HG03066 (cell line): ENCODE data around the gene TBATA.
A peak's percentile ranks its signal among the peaks of the same experiment; 100 is the strongest.

Source experiments
- ATAC-seq: cut with Tn5 transposase; IDR thresholded peaks from one replicate; pipeline ENCODE4 v1.9.1; 2021; ENCODE audit warnings: low read depth; ENCODE audit not compliant: unreplicated experiment

TBATA gene, protein sequence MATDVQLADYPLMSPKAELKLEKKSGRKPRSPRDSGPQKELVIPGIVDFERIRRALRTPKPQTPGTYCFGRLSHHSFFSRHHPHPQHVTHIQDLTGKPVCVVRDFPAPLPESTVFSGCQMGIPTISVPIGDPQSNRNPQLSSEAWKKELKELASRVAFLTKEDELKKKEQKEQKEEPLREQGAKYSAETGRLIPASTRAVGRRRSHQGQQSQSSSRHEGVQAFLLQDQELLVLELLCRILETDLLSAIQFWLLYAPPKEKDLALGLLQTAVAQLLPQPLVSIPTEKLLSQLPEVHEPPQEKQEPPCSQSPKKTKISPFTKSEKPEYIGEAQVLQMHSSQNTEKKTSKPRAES

DNA sequence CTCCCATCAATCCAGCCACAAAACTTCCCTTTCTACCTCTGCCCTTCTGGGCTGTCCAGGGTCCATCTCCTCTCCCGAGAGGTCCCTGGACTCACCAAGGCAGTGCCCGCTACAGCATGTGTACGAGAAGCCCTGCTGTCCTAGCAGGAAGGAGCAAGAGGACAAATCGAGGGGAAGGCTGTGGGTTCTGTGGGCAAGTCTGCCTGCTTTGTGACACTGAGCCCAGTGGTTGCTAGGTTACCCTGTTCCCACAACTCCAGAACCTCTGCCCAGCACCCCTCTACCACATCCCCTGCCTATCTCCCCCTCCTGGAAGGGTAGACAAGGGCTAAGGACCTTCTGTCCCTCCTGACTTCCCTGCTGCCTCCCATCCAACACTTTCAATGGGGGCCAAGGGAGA is at the start of gene TBATA:
TBATA (minus strand) TSS at position 188 of the 400 bp plus-strand sequence. CDS start 1,998 bp downstream, outside the sequence.
- ATAC-seq, result no peak

DNA sequence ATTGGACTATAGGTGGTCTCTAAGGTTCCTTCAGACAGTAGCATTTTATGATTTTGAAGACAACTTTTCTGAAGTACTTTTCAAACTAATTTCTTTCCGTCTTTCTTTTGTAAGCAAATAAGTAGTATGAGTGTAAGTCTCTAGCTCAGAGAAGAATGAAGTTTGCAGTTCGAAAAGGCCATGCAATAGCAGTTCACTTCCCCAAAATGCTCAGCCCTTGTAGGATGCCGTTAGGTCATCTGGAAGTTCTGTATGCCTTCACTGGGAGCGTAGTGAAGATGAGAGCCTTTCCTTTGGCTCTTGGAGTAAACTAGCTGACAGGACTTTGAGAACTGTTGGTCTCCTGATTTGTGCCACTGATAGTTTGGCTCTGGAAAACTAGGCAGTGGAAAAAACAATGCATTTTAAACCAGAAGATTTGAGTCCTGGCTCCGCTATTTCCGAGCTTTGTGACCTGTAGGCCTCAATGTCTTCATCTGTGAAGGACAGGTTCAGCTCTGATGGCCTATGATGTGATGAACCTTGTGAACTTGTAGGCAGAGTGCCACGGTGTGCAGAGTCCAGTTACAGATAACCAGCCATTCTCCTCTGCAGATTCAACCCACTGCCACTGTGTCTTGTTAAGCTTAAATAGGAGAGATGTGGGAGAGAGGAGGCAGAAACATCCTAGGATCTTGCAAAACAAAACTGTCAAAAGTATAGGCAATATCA is 49.4 kb upstream of the TBATA start:
- no peak for ATAC-seq

DNA sequence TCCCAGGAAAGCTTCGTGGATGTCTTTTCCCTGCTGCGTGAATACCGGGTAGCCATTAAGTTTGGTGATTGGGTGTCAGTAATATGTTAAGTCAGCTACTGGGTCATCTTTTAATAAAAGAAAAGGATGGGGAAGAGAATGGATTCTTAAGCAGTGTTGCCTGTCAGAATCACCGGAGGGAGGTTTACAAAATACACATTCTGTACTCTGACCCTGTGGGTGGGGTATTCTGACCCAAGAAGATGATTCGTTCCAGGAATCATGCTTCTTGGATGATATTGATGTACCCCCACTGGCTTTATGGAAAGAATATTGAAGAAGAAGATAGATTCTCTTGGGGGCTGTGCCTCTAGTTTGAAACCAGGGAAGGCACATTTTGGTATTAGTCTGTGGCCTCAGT is 48.8 kb upstream of the TBATA start:
- ATAC-seq, result no peak

DNA sequence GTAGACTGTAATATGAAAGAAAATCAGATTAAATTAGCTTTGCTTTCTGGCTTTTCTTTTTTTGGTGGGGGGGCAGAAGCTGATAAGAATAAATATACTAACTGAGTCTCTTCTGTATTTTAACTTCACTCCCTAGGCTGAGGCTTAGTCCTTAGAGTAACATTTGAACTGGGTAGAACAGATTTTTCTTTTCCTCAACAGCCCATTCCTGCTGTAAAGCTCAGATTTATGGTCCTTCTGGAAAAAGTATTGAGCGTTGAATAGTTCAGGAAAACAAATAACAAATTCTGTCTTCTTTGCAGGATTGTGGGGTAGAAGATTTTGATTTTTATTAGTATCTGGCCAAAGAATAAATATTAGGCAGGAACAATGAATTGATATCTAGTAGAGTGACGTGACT is 48.4 kb upstream of the TBATA start:
- no peak for ATAC-seq

DNA sequence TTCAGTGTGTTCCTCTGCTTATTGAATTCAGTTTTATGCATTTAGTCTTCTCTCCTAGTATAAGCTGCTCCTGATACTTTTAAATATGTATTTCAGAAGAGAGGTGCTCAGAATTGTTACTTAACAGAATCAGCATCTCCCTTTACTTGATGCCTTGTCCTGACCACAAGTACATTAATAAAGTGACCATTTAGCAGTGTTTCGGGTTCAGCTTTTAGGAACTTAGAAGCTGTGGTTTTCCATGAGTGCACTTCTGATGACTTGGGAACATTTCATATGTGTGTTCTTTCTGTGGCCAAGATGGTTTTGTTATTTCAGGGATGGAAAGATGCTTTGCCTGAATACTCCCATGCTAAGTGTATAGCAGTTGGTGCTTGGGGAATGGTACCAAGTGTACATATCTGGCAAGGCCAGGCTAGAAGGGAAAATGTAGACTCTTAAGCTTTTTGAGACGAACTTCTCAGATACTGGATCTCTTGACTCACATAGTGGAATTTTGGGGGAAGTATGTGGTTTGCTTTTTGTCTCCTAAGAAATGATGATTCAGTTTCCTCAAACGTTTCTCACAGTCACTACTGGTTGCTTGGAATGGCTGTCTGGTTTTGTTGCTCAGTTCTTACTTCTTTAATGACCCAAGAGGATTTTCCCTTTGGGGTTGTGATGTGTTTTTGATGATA is 47.8 kb upstream of the TBATA start:
- ATAC-seq, result no peak

DNA sequence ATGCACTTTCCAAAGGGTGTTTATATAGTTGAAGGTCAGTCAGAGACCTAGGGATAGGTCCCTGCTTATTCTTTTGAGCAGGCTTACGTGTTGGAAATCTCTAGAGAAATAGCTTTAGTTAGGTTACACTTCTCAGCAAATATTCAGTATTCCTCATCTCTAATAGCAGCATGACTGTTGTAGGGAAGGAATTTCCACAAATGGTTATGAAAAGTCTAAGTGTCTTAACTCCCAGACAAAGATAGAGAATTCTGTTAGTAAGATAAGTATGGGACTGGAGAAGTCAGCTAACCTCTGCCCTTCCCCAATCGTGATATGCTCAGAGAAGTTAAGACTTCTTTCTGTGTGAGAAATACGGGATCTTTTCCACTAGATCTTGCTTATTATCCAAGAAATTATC is 47.0 kb upstream of the TBATA start:
- ATAC-seq, result no peak

DNA sequence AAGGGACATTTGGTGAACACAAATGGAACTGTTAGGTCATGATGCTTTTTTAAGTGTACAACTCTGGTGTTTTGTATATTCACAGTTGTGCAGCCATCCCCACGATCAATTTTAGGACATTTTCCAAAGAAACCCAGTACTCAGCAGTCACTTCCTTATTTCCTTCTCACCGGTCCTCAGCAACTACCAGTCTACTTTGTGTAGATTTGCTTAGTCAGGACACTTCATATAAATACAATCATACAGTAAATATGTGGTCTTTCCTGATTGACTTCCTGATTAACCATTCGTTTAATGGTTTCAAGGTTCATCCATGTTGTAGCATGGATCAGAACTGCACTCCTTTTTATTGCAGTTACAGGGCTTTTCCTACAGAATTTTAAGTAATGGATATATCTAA is 45.0 kb upstream of the TBATA start:
- no peak for ATAC-seq

DNA sequence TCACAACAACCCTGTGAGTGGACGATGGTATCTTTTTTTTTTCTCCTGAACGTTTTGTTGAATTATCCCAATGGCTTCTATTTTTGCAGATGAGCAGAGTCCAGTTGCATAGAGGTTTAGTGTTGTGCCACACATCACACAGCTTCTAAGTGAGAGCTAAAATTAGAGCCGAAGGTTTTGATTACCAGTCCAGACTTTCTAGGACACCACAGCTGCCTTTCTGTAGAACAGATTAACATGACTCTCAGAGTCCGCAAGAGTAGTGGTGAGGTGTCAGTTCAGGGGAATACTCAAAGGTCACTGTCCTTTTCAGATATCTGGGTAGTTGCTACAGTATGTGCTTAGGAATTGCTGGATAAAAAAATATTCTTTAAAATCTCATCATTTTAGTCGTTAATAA is 44.4 kb upstream of the TBATA start:
- ATAC-seq, result no peak

DNA sequence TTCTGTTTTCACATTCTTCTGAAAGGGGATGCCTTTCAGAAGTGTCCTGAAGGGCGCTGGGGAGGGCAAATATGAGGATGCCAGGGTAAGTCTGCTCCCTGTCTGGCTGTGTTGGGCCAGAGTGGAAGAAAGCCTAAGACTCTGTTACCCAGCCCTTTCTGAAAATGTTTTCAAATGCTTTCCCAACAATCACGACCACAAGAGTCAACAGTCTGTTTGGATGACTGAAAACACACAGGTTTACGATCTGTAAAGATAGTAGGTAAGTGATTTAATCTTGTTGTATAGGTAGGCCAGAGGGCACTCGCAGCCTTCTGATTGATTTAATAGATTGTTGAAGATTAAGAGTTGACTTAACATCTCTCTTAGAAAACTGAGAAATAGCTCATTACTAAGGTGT is 43.7 kb upstream of the TBATA start:
- ATAC-seq, result no peak

DNA sequence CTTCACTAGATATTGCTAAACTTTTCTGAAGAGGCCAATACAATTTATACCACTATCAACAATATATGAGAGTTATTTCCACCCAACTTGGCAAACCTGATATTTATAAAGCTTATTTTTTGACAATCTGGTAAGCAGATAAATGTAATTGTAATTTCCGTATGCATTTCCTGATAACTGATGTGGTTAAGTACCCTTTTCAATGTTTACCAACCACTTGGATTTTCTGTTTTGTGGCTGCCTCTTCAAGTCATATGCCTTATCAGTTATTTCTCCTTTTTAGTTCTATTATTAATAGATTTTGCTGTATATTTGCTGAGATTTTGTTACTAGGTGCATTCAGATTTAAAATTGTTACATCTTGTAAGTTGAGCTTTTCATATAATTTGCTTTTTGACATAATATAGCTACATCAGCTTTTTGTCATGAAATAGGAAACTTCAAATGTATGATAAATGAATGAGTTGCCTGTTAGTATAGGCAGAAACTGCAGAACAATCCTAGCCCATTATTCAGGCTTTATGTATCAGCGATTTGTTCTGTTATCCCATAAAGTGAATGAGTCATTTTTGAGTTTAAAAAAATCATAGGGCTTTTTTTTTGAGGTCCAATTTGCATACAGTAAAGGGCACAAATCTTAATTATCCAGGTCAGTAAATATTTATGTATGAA is 42.0 kb upstream of the TBATA start:
- ATAC-seq, result no peak

DNA sequence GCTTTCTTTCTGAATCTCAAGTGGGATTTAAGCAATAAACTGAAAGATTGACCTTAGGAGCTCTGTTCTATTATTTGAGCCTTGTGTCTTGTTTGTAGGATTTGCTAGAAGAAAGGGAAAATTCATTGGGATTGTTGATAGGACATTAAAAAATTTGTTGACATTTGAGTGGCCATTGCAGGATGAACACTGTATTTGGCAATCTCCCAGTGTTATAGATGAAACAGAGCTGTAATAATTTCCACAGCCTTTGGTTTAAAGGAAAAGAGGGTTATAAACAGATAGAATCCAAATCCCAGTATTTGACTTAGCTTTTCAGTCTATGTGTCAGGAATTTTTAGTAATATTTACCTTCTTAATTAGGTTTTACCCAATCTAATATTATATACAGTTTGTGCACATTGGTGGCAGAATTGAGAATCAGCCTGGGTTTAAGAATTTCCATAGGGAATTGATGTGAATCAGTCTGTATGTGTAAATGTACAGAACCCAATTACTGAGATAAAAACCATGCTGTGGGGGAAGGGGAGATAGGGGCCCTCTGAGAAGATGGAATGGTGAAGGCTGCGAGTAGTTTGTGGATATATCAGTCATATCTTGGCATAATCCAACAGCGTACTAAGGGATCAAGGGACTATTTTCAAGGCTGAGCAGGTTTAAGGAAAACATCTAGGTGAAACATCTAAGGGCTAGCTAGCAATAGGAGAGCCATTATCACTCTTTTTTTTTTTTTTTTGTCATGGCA is 37.1 kb upstream of the TBATA start:
- no peak for ATAC-seq

DNA sequence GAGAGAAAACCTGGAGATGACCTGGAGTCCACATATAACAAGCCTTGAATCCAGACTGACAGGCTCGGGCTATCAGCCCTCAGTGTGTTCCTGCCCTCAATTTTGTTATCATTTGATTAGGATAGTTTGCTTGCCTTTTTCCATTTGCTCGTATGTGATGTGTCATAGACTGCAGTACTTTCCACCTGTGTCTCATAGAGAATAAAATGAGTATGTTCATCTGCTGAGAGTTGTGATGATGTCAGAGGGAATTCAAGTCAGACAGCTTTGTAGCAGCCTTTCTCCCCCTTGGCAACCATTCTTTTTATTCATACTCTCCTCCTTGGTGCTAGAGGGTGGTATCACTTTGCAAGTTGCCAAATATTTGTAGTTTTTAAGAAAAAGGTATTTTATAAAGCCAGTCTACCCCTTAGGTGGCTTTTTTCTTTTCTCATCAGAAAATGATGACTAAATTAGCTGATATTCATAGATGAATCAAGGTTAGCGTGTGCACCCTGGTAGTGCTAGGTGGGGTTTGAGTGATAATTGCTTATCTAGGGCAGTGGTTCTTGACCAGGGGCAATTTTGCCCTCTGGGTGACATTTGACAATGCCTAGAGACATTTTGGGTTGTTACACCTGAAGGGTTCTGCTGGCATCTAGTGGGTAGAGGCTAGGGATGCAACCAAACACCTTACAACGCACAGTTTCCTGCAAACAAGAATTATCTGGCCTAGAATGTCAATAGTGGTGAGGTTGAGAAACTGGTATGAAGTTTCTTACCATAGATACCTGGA is 36.0 kb upstream of the TBATA start:
- ATAC-seq, result no peak

DNA sequence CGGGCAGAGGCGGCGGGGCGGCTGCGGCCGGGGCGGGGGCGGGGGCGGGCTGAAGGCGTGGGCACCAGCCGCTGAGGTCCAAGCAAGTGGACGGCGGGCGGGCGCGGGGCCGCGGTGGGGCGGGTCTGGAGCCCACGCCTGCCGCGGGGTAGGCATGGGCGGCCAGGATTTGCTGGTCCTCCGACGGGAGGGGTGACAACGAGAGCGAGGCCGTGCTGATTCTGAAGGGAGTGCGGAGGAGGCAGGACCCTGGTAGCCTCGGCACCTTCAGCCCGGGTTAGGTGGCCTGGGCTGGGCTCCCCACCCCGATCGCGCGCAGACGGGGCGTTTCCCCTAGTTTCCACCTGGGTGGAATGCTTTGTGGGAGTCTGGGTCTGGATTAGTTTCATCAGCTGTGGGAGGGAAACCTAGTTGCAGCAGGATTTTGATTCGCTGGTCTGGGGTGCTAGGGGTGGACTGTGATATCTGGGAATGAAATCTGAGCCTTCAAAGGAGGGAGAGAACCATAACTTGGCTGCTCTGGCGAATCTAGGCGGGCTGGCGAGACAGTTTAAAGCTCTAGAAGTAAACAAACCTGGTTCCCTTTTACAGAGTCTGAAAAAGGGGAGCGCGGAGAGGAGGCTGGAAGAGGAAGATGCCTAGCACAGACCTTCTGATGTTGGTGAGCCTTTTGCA is 31.2 kb upstream of the TBATA start:
- peak; percentile 49 for ATAC-seq

DNA sequence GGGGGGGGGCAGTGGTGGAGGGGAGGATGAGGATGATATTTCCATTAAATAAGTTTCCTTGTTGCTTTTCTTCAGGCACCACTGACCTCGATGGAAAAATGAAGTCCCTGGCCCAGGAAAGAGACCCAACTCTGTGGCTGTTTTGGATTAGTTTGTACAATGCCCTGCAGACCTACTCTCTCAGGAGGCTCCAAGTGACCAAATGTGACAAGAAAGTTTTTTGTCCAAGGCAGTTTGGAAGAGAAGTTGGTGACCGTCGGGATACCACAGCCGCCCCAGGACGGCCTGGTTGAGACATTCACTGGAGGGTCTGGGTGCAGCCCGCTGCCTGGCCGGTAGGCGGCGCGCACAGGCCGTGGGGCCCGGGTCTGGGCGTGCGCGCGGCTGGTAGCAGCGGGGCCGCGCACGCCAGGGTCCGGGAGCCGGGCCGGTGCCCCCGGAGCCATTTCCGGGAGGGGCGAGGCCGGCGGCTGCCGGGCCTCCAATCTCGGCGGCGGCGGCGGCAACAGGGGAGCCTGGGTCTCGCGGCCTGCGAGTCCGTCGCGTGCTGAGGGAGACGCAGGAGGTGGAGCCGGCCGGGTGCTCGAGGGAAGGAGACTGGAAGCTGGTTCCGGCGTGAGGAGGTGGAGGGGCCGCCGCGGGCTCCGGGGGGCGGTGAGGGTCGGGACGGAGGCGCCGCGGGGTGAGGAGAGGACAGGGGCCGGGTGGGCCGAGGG is 30.5 kb upstream of the TBATA start, which contains the start of gene SGPL1:
SGPL1 (plus strand) TSS at position 445 of the 716 bp plus-strand sequence. CDS start 906 bp downstream, outside the sequence.
- ATAC-seq, result peak; percentile 81

DNA sequence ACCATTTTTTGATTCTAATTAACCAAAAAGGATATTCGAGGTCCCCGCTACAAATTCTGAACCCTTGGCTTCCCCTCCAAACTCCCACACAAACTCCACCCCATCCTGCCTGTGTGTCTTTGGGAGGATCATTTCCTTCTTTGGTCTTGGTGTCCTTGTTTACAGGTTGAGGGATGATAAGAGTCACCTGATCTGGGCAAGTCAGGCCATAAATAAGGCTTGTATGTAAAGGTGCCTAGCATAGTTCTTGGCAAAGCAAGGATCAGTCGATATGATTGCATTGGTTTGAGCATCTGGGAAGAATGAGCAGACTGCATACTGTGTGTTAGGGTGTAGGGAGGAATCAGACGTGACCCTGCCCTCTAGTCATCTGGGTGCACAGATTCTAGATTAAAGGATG is 28.9 kb upstream of the TBATA start:
- no peak for ATAC-seq

DNA sequence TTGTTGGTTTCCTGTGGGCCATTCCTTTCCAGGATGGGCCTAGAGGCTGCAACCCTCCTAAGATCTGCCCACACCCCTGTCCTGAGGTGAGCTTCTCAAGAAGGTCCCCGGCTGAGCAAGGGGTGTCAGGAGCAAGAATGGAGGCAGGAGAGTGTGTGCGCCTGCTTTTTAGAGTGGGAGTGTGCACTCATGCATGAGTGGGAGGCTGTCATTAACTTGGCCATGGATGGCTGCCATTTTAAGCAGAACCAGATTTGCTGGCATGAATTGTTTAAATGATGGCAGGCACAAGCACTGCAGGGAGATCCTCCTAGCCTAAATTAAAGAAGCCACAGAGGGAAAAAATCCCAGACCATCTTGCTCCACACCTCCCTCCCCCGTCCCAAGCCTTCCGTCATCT is 27.6 kb upstream of the TBATA start:
- ATAC-seq, result no peak

DNA sequence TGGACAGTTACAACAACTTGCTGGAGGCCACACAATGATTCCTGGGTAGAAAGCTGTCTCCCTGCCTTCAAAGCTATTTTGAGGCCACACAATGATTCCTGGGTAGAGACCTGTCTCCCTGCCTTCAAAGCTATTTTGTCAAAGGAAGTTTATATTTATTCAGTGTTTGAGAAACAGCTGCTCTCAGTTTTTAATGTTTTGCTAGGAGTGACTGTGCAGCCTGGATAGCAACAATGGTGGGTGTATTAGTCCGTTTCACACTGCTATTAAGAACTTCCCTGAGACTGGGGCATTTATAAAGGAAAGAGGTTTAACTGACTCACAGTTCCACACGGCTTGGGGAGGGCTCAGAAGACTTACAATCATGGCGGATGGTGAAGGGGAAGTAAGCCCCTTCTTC is 26.7 kb upstream of the TBATA start:
- ATAC-seq, result no peak

DNA sequence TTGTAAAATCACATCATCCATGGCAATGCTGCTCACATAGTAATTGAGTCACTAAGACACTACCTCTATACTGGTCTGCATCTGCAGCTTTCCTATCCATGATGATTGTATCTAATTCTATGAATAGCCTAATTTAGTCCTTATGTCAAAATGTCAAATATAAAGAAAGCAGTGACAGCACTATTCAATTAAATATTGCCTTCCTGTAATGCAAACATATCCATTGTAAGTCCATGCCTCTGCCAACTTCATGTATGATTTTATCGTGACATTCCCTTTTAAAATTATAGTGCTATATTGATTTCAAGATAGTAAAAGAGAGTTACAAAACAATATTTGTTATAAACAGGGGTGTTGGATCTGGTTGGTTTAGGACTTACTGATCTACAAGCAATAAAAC is 25.8 kb upstream of the TBATA start:
- no peak for ATAC-seq
